H1 (cell line): ENCODE measurements around the gene DKC1. TPM values are rescaled to one million over a fixed set of nuclear protein-coding genes. Genes with fewer than 3 reads are reported as not detected.

Experiments
- BACH1 ChIP-seq: IDR thresholded peaks from 2 replicates; pipeline ENCODE4 v1.6.1; 2012; ENCODE audit warnings: low read length, improper control_type of control experiment
- CTBP2 ChIP-seq: IDR thresholded peaks from 2 replicates; pipeline ENCODE4 v1.7.0; 2011; ENCODE audit warnings: borderline replicate concordance, mild to moderate bottlenecking, moderate library complexity, mixed read lengths, low read length; ENCODE audit not compliant: insufficient read depth, insufficient read length
- KDM5A ChIP-seq: fragments of 200-600 bp; IDR thresholded peaks from 2 replicates; pipeline ENCODE4 v1.7.1; 2012; ENCODE audit warnings: mild to moderate bottlenecking, low read length, inconsistent platforms, mixed read lengths
- POLR2A ChIP-seq, 2 experiments: IDR thresholded peaks; 1 replicate in 1 of 2; 2 replicates in 1 of 2; pipeline ENCODE4 v1.6.1; 2011; ENCODE audit warnings: low read depth in 2 of 2, low read length in 2 of 2, mild to moderate bottlenecking in 2 of 2; ENCODE audit errors: control extremely low read depth in 1 of 2
- SAP30 ChIP-seq: fragments of 300-600 bp; sonication (generic); IDR thresholded peaks from 2 replicates; pipeline ENCODE4 v1.7.1; 2012; ENCODE audit warnings: low read length, moderate library complexity, mild to moderate bottlenecking, inconsistent platforms; ENCODE audit not compliant: insufficient read depth, insufficient replicate concordance
- SUZ12 ChIP-seq: fragments of 200-600 bp; sonication (generic); IDR thresholded peaks from 2 replicates; pipeline ENCODE4 v1.6.1; 2012; ENCODE audit warnings: mild to moderate bottlenecking, inconsistent platforms, low read length, moderate library complexity, mixed read lengths
- TAF7 ChIP-seq: optimal IDR thresholded peaks from 2 replicates; pipeline ENCODE3; 2011; ENCODE audit warnings: low read depth, mild to moderate bottlenecking, inconsistent platforms, low read length, moderate library complexity, borderline replicate concordance
- ZNF274 ChIP-seq: IDR thresholded peaks from 2 replicates; pipeline ENCODE4 v1.7.0; 2012; ENCODE audit warnings: low read length, borderline replicate concordance; ENCODE audit errors: extremely low read depth
- polyA plus RNA-seq, 7 experiments: library from polyadenylated mRNA; depleted of rRNA in 3 of 7; stranded (reverse) in 5 of 7; unstranded in 2 of 7; fragments of >200 nt in 5 of 7; fragments of 200-250 nt in 2 of 7; gene quantifications; 1 replicate in 5 of 7; 2 replicates in 1 of 7; 4 replicates in 1 of 7; pipeline versions ENCODE4 v1.2.1 to v1.2.3, GENCODE V29; 2011 to 2013; ENCODE audit warnings: missing spikeins in 2 of 7, mixed read lengths in 2 of 7
- total RNA-seq: library from RNA; stranded (reverse); fragmentation: NEBNext Ultra II Directional; extraction: Animal tissue kit (Norgen Biotek cat#: 25700); gene quantifications from 2 replicates; pipeline ENCODE4 v1.2.1, GENCODE V29; 2021
- TF ChIP-seq, protein P1 (sequence below): fragments of 300-600 bp; sonication (generic); IDR thresholded peaks from 2 replicates; pipeline ENCODE4 v1.7.1; 2012; ENCODE audit warnings: low read length, moderate library complexity, mild to moderate bottlenecking, inconsistent platforms; ENCODE audit not compliant: insufficient replicate concordance

The DKC1 gene
- total and polyA plus RNA-seq, 2 of the 8 experiments (the other 6 are each of a cell fraction or from before 2014, with no cell fraction given), result 65.6 to 143 TPM

GRCh38 chrX:154758696-154759095, 4.0 kb upstream of the DKC1 start (continued):
- TF ChIP-seq, protein P1, sequence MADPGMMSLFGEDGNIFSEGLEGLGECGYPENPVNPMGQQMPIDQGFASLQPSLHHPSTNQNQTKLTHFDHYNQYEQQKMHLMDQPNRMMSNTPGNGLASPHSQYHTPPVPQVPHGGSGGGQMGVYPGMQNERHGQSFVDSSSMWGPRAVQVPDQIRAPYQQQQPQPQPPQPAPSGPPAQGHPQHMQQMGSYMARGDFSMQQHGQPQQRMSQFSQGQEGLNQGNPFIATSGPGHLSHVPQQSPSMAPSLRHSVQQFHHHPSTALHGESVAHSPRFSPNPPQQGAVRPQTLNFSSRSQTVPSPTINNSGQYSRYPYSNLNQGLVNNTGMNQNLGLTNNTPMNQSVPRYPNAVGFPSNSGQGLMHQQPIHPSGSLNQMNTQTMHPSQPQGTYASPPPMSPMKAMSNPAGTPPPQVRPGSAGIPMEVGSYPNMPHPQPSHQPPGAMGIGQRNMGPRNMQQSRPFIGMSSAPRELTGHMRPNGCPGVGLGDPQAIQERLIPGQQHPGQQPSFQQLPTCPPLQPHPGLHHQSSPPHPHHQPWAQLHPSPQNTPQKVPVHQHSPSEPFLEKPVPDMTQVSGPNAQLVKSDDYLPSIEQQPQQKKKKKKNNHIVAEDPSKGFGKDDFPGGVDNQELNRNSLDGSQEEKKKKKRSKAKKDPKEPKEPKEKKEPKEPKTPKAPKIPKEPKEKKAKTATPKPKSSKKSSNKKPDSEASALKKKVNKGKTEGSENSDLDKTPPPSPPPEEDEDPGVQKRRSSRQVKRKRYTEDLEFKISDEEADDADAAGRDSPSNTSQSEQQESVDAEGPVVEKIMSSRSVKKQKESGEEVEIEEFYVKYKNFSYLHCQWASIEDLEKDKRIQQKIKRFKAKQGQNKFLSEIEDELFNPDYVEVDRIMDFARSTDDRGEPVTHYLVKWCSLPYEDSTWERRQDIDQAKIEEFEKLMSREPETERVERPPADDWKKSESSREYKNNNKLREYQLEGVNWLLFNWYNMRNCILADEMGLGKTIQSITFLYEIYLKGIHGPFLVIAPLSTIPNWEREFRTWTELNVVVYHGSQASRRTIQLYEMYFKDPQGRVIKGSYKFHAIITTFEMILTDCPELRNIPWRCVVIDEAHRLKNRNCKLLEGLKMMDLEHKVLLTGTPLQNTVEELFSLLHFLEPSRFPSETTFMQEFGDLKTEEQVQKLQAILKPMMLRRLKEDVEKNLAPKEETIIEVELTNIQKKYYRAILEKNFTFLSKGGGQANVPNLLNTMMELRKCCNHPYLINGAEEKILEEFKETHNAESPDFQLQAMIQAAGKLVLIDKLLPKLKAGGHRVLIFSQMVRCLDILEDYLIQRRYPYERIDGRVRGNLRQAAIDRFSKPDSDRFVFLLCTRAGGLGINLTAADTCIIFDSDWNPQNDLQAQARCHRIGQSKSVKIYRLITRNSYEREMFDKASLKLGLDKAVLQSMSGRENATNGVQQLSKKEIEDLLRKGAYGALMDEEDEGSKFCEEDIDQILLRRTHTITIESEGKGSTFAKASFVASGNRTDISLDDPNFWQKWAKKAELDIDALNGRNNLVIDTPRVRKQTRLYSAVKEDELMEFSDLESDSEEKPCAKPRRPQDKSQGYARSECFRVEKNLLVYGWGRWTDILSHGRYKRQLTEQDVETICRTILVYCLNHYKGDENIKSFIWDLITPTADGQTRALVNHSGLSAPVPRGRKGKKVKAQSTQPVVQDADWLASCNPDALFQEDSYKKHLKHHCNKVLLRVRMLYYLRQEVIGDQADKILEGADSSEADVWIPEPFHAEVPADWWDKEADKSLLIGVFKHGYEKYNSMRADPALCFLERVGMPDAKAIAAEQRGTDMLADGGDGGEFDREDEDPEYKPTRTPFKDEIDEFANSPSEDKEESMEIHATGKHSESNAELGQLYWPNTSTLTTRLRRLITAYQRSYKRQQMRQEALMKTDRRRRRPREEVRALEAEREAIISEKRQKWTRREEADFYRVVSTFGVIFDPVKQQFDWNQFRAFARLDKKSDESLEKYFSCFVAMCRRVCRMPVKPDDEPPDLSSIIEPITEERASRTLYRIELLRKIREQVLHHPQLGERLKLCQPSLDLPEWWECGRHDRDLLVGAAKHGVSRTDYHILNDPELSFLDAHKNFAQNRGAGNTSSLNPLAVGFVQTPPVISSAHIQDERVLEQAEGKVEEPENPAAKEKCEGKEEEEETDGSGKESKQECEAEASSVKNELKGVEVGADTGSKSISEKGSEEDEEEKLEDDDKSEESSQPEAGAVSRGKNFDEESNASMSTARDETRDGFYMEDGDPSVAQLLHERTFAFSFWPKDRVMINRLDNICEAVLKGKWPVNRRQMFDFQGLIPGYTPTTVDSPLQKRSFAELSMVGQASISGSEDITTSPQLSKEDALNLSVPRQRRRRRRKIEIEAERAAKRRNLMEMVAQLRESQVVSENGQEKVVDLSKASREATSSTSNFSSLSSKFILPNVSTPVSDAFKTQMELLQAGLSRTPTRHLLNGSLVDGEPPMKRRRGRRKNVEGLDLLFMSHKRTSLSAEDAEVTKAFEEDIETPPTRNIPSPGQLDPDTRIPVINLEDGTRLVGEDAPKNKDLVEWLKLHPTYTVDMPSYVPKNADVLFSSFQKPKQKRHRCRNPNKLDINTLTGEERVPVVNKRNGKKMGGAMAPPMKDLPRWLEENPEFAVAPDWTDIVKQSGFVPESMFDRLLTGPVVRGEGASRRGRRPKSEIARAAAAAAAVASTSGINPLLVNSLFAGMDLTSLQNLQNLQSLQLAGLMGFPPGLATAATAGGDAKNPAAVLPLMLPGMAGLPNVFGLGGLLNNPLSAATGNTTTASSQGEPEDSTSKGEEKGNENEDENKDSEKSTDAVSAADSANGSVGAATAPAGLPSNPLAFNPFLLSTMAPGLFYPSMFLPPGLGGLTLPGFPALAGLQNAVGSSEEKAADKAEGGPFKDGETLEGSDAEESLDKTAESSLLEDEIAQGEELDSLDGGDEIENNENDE, result no peak
- TF ChIP-seq POLR2A (IDR thresholded peaks at IDR 0.05; ENCODE audit: control extremely low read depth in 1 of 2, low read depth in 2 of 2, low read length in 2 of 2) (no peak), BACH1 (no peak), ZNF274 (no peak), SAP30 (no peak), CTBP2 (no peak), TAF7 (no peak), KDM5A (no peak), SUZ12 (no peak)
